HCEC 1CT (cell line): Measurements from ENCODE around the gene MISP.

Experiments used
- DNase-seq: peaks from one replicate; pipeline ENCODE4 v3.0.0-alpha.2; 2017

Gene MISP

GRCh38 chr19:812049-812746, 61.3 kb downstream of the MISP start:
- DNase-seq, result no peak

GRCh38 chr19:812747-813218, 61.9 kb downstream of the MISP start:
- DNase-seq, result no peak

- DNase-seq, result no peak
Measured at GRCh38 chr19:813219-814151, 62.6 kb downstream of the MISP start.
